T-cell (primary cell): Measurements from ENCODE around the gene GBP1. TPM values are rescaled to one million over a fixed set of nuclear protein-coding genes. Genes with fewer than 3 reads are reported as not detected.

Source experiments
- ATAC-seq, 4 experiments: fragments of 200-7000 bp in 3 of 4; fragments of 150-1000 bp in 1 of 4; cut with Tn5 transposase; replicated peaks in 1 of 4; 1 replicate in 3 of 4; 2 replicates in 1 of 4; pipeline ENCODE4 v1.10.0; 2021; ENCODE audit warnings: moderate library complexity in 3 of 4, mild to moderate bottlenecking in 2 of 4, moderate number of reproducible peaks in 1 of 4
- CTCF ChIA-PET, 2 donors: fragments of 300-600 bp; sonication (Branson Sonifier 250); formaldehyde crosslinking; loops; one replicate each; lab custom pipeline; 2022; ENCODE audit warnings: antibody characterized with exemption in 2 of 2; lab: Charles Lee
- POLR2A ChIA-PET, 2 donors: fragments of 300-600 bp; sonication (Branson Sonifier 250); formaldehyde crosslinking; loops; one replicate each; lab custom pipeline; 2022; ENCODE audit warnings: antibody characterized with exemption in 2 of 2; lab: Charles Lee
- DNase-seq, 35 experiments: peaks; one replicate each; pipeline versions ENCODE4 v3.0.0 to v3.0.0-alpha.2; 2013 to 2023
- H3K27ac ChIP-seq: one replicate; pipeline ENCODE4 v1.5.1; 2013; ENCODE audit warnings: low read length
- H3K27me3 ChIP-seq, 2 experiments: replicated peaks in 1 of 2; 1 replicate in 1 of 2; 2 replicates in 1 of 2; pipeline versions ENCODE4 v1.6.1 to v1.7.0; 2013; ENCODE audit warnings: low read length in 1 of 2, mixed read lengths in 1 of 2; ENCODE audit not compliant: control insufficient read depth in 2 of 2, insufficient read depth in 2 of 2; ENCODE audit errors: extremely low read depth in 1 of 2
- H3K36me3 ChIP-seq, 2 donors: 1 replicate in 1 of 2; 2 replicates in 1 of 2; pipeline versions ENCODE4 v1.6.1 to v1.7.0; 2013; ENCODE audit warnings: low read length in 1 of 2; ENCODE audit not compliant: control insufficient read depth in 2 of 2, insufficient read depth in 1 of 2; ENCODE audit errors: extremely low read depth in 1 of 2
- H3K4me1 ChIP-seq, 2 experiments: 1 replicate in 1 of 2; 2 replicates in 1 of 2; pipeline versions ENCODE4 v1.6.1 to v1.7.0; 2013; ENCODE audit warnings: low read length in 2 of 2, mixed read lengths in 1 of 2; ENCODE audit not compliant: insufficient read depth in 2 of 2, control insufficient read depth in 1 of 2; ENCODE audit errors: extremely low read depth in 1 of 2
- H3K4me3 ChIP-seq, 2 donors: 1 replicate in 1 of 2; 2 replicates in 1 of 2; pipeline versions ENCODE4 v1.5.1 to v1.7.0; 2013; ENCODE audit warnings: mild to moderate bottlenecking in 2 of 2, low read length in 1 of 2, moderate library complexity in 1 of 2; ENCODE audit not compliant: control insufficient read depth in 1 of 2; ENCODE audit errors: extremely low read depth in 1 of 2
- H3K9me3 ChIP-seq: 2 replicates; pipeline ENCODE4 v1.7.0; 2013
- H3K27ac Mint-ChIP-seq, 2 donors: one replicate each; pipeline ENCODE4 v1.8.0; 2020 to 2021; ENCODE audit warnings: mild to moderate bottlenecking in 2 of 2, mixed read lengths in 2 of 2
- H3K27me3 Mint-ChIP-seq, 2 donors: one replicate each; pipeline ENCODE4 v1.8.0; 2021 to 2022; ENCODE audit warnings: mixed read lengths in 2 of 2
- H3K36me3 Mint-ChIP-seq: one replicate; pipeline ENCODE4 v1.8.0; 2021; ENCODE audit warnings: mixed read lengths
- H3K4me1 Mint-ChIP-seq, 3 donors: one replicate each; pipeline ENCODE4 v1.8.0; 2020 to 2022; ENCODE audit warnings: mixed read lengths in 3 of 3, mild to moderate bottlenecking in 1 of 3
- H3K4me3 Mint-ChIP-seq, 3 donors: one replicate each; pipeline ENCODE4 v1.8.0; 2020 to 2022; ENCODE audit warnings: mild to moderate bottlenecking in 3 of 3, mixed read lengths in 3 of 3, moderate library complexity in 3 of 3
- H3K9me3 Mint-ChIP-seq, 3 donors: one replicate each; pipeline ENCODE4 v1.8.0; 2020 to 2022; ENCODE audit warnings: mixed read lengths in 3 of 3
- WGBS: methylation state at CpG from one replicate; pipeline ENCODE4 v1.1.5; 2013; ENCODE audit warnings: missing lambda C conversion rate; ENCODE audit not compliant: insufficient coverage; 5-methylcytosine and 5-hydroxymethylcytosine counted together
- total RNA-seq, 35 experiments: library from RNA in 6 of 35; stranded (reverse) in 6 of 35; fragments of 120-200 nt in 1 of 35; gene quantifications; one replicate each; pipeline versions ENCODE4 v1.2.1 to v1.2.4 and lab custom pipeline; 2013 to 2026

GBP1 gene
- total RNA-seq, 5 donors from 2014 or later (not counting 1 experiment from before 2014, with no cell fraction given) = 29.5 to 57.8 (median 53.5) TPM

DNA sequence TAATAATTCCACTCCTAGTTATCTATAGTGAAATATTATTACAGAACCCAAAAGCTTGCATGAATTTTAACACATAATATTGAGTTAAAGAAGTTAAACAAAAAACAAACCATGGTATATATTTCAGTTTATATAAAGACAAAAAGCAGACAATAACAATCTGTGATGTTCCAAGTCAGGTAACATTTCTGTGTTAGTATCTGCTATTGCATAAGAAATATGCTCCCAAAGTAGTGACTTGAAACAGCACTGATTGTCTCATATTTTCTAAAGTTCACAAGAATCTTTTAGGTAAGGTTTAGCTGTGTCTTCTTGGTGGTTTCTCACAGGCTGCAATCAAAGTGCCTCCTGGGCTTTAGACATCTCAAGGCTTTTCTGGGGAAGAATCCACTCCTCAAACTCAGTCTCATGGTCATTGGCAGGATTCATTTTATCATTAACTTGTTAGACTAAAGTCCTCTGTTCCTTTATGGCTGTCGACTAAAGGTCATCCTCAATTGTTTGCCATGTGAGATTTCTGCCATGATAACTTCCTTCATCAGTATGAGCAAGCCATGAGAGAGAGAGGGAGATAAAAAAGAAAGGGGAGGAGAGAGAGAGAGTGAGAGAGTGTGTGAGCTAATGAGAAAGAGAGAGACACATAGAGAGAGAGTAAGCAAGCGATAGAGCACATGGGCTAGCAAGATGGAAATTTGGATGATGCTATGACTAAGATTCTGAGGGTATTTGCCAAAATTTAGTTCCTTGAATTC lies 19.9 kb downstream of the GBP1 start:
- H3K4me3 Mint-ChIP-seq = no peak overlapping the region
- DNase-seq (no peak), ATAC-seq (no peak)
- peaks cover 11 to 16% (median 14%) of the 10 kb centered on the region in 3 donors for H3K4me1 Mint-ChIP-seq
- Histone ChIP-seq H3K4me1 (no peaks in the 10 kb centered on the region), H3K27me3 (no peaks in the 10 kb centered on the region), H3K4me3 (no peak overlapping the region), H3K36me3 (peaks cover 0 to 13% of the 10 kb centered on the region in 2 donors), H3K27ac (no peak overlapping the region), H3K9me3 (no peaks in the 10 kb centered on the region)
- ChIA-PET CTCF (interaction anchor here in 1 of 2 donors (1.7 kb wide), 1 partner anchor 55 kb away, joined by 3 read pairs; no protein-coding TSS in a partner anchor), POLR2A (interaction anchor here in 1 of 2 donors (0.6 kb wide), 1 partner anchor 319 kb away, joined by 3 read pairs; the partner anchor contains the start of gene GBP6)
- no CpG with 5 or more reads among the region's 2 CpGs for WGBS
- H3K27ac Mint-ChIP-seq = no peak overlapping the region
- H3K27me3 Mint-ChIP-seq = no peaks in the 10 kb centered on the region
- H3K36me3 Mint-ChIP-seq = peaks cover 33% of the 10 kb centered on the region
- H3K9me3 Mint-ChIP-seq = peaks cover 0 to 5% (median 0%) of the 10 kb centered on the region in 3 donors

DNA sequence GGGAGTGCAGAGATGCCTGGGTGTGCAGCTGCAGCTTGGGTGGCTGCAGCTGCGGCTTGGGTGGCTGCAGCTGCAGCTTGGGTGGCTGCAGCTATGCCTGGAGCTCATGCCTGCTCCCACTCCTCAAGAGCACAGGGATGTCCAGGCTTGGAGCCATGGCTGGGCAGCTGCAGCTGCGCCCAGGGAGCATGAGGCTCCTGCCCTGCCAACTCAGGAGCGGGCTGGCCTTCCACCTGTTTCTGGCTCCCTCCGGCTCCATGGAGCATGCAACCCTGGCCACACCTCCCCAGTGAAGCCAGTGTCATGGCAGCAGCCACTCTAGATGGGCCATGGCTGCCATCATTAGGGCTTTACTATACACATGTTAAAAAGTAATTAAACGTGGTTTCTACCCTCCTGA lies 21.1 kb downstream of the GBP1 start:
- Histone ChIP-seq H3K4me1 (no peaks in the 10 kb centered on the region), H3K4me3 (no peak overlapping the region), H3K36me3 (peaks cover 0 to 3% of the 10 kb centered on the region in 2 donors), H3K9me3 (no peaks in the 10 kb centered on the region), H3K27me3 (no peaks in the 10 kb centered on the region), H3K27ac (no peak overlapping the region)
- WGBS = 82% methylated on average over 4 of the region's 5 CpGs
- Mint-ChIP-seq H3K27me3 (no peaks in the 10 kb centered on the region), H3K9me3 (peaks cover 0 to 5% (median 0%) of the 10 kb centered on the region in 3 donors), H3K4me3 (no peak overlapping the region), H3K4me1 (peaks cover 22 to 27% (median 26%) of the 10 kb centered on the region in 3 donors), H3K27ac (no peak overlapping the region), H3K36me3 (peaks cover 24% of the 10 kb centered on the region)
- ATAC-seq (no peak), DNase-seq (no peak)
- POLR2A ChIA-PET = no interaction called here
- CTCF ChIA-PET = no interaction called here

DNA sequence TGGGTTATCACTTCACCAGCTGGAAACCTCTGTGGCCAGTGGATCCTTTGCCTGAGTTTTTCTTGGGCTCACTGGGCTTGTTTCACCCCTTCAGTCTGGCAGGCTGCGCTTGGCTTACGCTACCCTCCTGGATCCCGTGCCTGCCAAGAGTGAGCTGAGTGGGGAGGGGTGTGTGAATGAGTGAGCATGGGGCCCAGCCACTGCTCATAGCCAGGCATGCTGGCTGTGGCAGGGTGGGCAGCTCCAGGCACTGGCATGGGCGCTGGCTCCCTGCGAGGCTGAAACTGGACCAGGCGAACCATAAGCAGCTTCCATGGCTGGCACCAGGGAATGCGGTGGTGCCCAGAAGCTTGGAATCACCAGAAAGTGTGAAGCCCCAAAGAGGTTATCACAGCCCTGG lies 22.5 kb downstream of the GBP1 start:
- POLR2A ChIA-PET = no interaction called here
- no peak overlapping the region for H3K27ac Mint-ChIP-seq

DNA sequence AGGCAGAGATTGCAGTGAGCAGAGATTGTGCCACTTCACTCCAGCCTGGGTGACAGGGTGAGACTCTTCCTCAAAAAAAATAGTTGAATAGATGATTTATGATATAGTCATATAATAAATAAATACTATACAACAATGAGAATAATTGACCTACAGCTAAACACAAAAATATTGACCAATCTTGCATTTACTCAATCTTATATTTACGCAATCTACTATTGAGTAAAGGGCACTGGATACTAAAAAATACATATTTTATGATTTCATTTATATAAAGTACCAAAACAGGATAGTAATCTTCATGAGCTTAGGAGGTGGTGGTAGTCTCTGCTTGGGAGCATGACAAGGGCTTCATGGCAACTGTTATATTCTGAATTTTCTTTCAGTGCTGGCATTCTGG lies 23.3 kb downstream of the GBP1 start:
- Mint-ChIP-seq H3K9me3 (peaks cover 0 to 5% (median 0%) of the 10 kb centered on the region in 3 donors), H3K4me3 (no peak overlapping the region), H3K36me3 (peaks cover 15% of the 10 kb centered on the region), H3K27me3 (no peaks in the 10 kb centered on the region), H3K4me1 (peaks cover 26 to 37% (median 34%) of the 10 kb centered on the region in 3 donors), H3K27ac (peak overlapping the region in 1 of 2 donors; percentile 37)
- no CpG with 5 or more reads among the region's 1 CpG for WGBS
- no peaks in the 10 kb centered on the region for H3K4me1 ChIP-seq
- no peak for DNase-seq
- no peaks in the 10 kb centered on the region for H3K27me3 ChIP-seq
- ChIA-PET POLR2A (interaction anchor here in 1 of 2 donors (0.6 kb wide), 1 partner anchor 12 kb away, joined by 3 read pairs; no protein-coding TSS in a partner anchor), CTCF (interaction anchor here (0.6 to 1.4 kb wide), 4 partner anchors 21 to 163 kb away, joined by 3 to 5 read pairs (median 3); partner anchors contain the start of gene GBP2 (in 1 of the 2))
- H3K9me3 ChIP-seq = no peaks in the 10 kb centered on the region
- H3K4me3 ChIP-seq = no peak overlapping the region
- no peak overlapping the region for H3K27ac ChIP-seq
- peaks cover 0 to 2% of the 10 kb centered on the region in 2 donors for H3K36me3 ChIP-seq
- no peak for ATAC-seq

More for the DNA sequence above, 22.5 kb downstream of the GBP1 start:
- Mint-ChIP-seq H3K4me1 (peaks cover 26 to 37% (median 34%) of the 10 kb centered on the region in 3 donors), H3K4me3 (no peak overlapping the region), H3K9me3 (peaks cover 0 to 5% (median 0%) of the 10 kb centered on the region in 3 donors), H3K36me3 (peaks cover 15% of the 10 kb centered on the region), H3K27me3 (no peaks in the 10 kb centered on the region)
- no peaks in the 10 kb centered on the region for H3K27me3 ChIP-seq
- CTCF ChIA-PET = interaction anchor here (0.6 to 1.2 kb wide), 2 partner anchors 164 to 205 kb away, joined by 3 read pairs; no protein-coding TSS in a partner anchor
- H3K9me3 ChIP-seq = no peaks in the 10 kb centered on the region
- ATAC-seq (no peak), DNase-seq (no peak)
- WGBS = 99% methylated on average over 7 of the region's 7 CpGs
- no peak overlapping the region for H3K4me3 ChIP-seq
- H3K4me1 ChIP-seq = no peaks in the 10 kb centered on the region
- peaks cover 0 to 2% of the 10 kb centered on the region in 2 donors for H3K36me3 ChIP-seq
- no peak overlapping the region for H3K27ac ChIP-seq

DNA sequence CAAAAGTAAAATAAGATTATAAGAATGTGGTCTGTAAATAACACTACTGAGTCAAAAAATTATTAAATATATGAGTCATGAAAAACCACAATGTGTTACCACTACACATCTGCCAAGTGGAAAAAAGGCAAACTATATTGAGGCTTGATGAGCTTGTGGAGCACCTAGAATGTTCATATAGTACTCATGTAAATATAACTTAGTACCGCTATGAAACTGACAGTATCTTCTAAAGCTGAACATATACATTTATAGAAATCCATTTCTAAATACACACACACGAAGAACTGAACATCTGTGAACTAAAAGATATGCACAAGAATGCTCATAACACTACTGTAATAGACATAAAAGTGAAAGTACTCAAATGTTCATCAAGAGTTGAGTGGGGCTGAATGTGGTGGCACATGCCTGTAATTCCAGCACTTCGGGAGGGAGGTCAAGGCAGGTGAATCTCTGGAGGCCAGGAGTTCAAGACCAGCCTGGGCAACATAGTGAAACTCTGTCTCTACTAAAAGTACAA lies 23.8 kb downstream of the GBP1 start:
- Histone ChIP-seq H3K27ac (no peak overlapping the region), H3K4me3 (no peak overlapping the region), H3K4me1 (no peaks in the 10 kb centered on the region), H3K27me3 (no peaks in the 10 kb centered on the region), H3K9me3 (no peaks in the 10 kb centered on the region), H3K36me3 (peaks cover 0 to under 1% of the 10 kb centered on the region in 2 donors)
- WGBS = no CpG with 5 or more reads among the region's 3 CpGs
- peaks cover 15% of the 10 kb centered on the region for H3K36me3 Mint-ChIP-seq
- ChIA-PET CTCF (interaction anchor here in 1 of 2 donors (0.6 to 1.4 kb wide), 3 partner anchors 21 to 85 kb away, joined by 3 to 5 read pairs (median 3); partner anchors contain the start of gene GBP2), POLR2A (interaction anchor here in 1 of 2 donors (0.6 kb wide), 1 partner anchor 12 kb away, joined by 3 read pairs; no protein-coding TSS in a partner anchor)
- H3K9me3 Mint-ChIP-seq = peaks cover 0 to 5% (median 0%) of the 10 kb centered on the region in 3 donors
- DNase-seq (no peak), ATAC-seq (peak in 2 of 4 experiments; percentile 51 to 55)
- no peaks in the 10 kb centered on the region for H3K27me3 Mint-ChIP-seq
- H3K4me1 Mint-ChIP-seq = peaks cover 26 to 37% (median 34%) of the 10 kb centered on the region in 3 donors
- no peak overlapping the region for H3K4me3 Mint-ChIP-seq
- H3K27ac Mint-ChIP-seq = peak overlapping the region; percentile 2 to 37

DNA sequence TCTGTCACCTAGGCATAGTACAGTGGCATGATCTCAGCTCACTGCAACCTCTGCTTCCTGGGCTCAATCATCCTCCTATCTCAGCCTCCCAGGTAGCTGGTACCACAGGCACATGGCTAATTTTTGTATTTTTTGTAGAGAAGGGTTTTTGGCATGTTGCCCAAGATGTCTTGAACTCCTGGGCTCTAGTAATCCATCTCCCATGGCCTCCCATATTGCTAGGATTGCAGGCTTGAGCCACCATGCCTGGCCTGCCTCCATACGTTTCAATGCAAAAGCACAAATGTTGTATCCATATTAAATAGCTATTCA lies 24.7 kb downstream of the GBP1 start:
- CTCF ChIA-PET = no interaction called here
- Mint-ChIP-seq H3K9me3 (peaks cover 0 to 5% (median 0%) of the 10 kb centered on the region in 3 donors), H3K4me3 (no peak overlapping the region), H3K36me3 (peaks cover 15% of the 10 kb centered on the region), H3K4me1 (peaks cover 31 to 41% (median 40%) of the 10 kb centered on the region in 3 donors), H3K27ac (no peak overlapping the region), H3K27me3 (no peaks in the 10 kb centered on the region)
- no peaks in the 10 kb centered on the region for H3K36me3 ChIP-seq
- no peaks in the 10 kb centered on the region for H3K27me3 ChIP-seq
- POLR2A ChIA-PET = no interaction called here
- H3K4me1 ChIP-seq = no peaks in the 10 kb centered on the region
- no CpG with 5 or more reads among the region's 1 CpG for WGBS
- no peak for ATAC-seq
- DNase-seq = no peak
- H3K27ac ChIP-seq = no peak overlapping the region
- no peaks in the 10 kb centered on the region for H3K9me3 ChIP-seq
- H3K4me3 ChIP-seq = no peak overlapping the region
